WTC11 (cell line): Measurements from ENCODE around the gene ZBTB20.

Experiments
- CBFB ChIP-seq: sonication (generic); formaldehyde crosslinking; IDR thresholded peaks from 2 replicates; pipeline ENCODE4 v1.8.1; 2022; ENCODE audit warnings: mild to moderate bottlenecking, low read depth, missing genetic modification reagents
- CREB1 ChIP-seq: sonication (generic); formaldehyde crosslinking; IDR thresholded peaks from 2 replicates; pipeline ENCODE4 v1.8.0; 2023; ENCODE audit warnings: mild to moderate bottlenecking, missing genetic modification reagents
- CTCF ChIP-seq: fragments of 200-600 bp; IDR thresholded peaks from 2 replicates; pipeline ENCODE4 v1.8.0; 2022; ENCODE audit warnings: antibody characterized with exemption
- ELF4 ChIP-seq: sonication (generic); formaldehyde crosslinking; IDR thresholded peaks from 2 replicates; pipeline ENCODE4 v1.8.1; 2022; ENCODE audit warnings: low read depth, mild to moderate bottlenecking, moderate library complexity, missing genetic modification reagents
- FOXK1 ChIP-seq: sonication (generic); formaldehyde crosslinking; IDR thresholded peaks from 2 replicates; pipeline ENCODE4 v1.8.0; 2022; ENCODE audit warnings: mild to moderate bottlenecking, moderate library complexity, missing genetic modification reagents
- GABPB1 ChIP-seq: sonication (generic); formaldehyde crosslinking; IDR thresholded peaks from 2 replicates; pipeline ENCODE4 v1.8.1; 2023; ENCODE audit warnings: mild to moderate bottlenecking, missing genetic modification reagents
- MAX ChIP-seq: sonication (generic); formaldehyde crosslinking; IDR thresholded peaks from 2 replicates; pipeline ENCODE4 v1.8.0; 2022; ENCODE audit warnings: mild to moderate bottlenecking, missing genetic modification reagents
- MYBL2 ChIP-seq: sonication (generic); formaldehyde crosslinking; IDR thresholded peaks from 2 replicates; pipeline ENCODE4 v1.8.1; 2023; ENCODE audit warnings: mild to moderate bottlenecking, moderate library complexity, missing genetic modification reagents
- NR3C1 ChIP-seq: sonication (generic); formaldehyde crosslinking; conservative IDR thresholded peaks from 2 replicates; pipeline ENCODE4 v1.8.1; 2023; ENCODE audit warnings: low read depth, mild to moderate bottlenecking, missing genetic modification reagents
- SP1 ChIP-seq: sonication (generic); formaldehyde crosslinking; conservative IDR thresholded peaks from 2 replicates; pipeline ENCODE4 v1.8.1; 2022; ENCODE audit warnings: missing genetic modification reagents
- ZNF219 ChIP-seq: sonication (generic); formaldehyde crosslinking; IDR thresholded peaks from 2 replicates; pipeline ENCODE4 v1.8.0; 2023; ENCODE audit warnings: missing genetic modification reagents, mild to moderate bottlenecking, borderline replicate concordance
- ZSCAN18 ChIP-seq: fragments of 250-450 bp; sonication (Bioruptor Pico); IDR thresholded peaks from 2 replicates; pipeline ENCODE4 v2.1.2; 2022; ENCODE audit warnings: mild to moderate bottlenecking, moderate library complexity

- no peak for TF ChIP-seq NR3C1
- no peak for TF ChIP-seq SP1 (CRISPR knock-in tag)
- no peak for TF ChIP-seq MYBL2 (CRISPR knock-in tag)
- no peak for TF ChIP-seq CBFB (CRISPR knock-in tag)
- TF ChIP-seq CREB1 (CRISPR knock-in tag), result no peak
- no peak for TF ChIP-seq CTCF
- TF ChIP-seq FOXK1 (CRISPR knock-in tag), result no peak
- TF ChIP-seq ZNF219 (CRISPR knock-in tag), result no peak
- TF ChIP-seq ZSCAN18 (CRISPR knock-in tag), result no peak
- no peak for TF ChIP-seq MAX (CRISPR knock-in tag)
- no peak for TF ChIP-seq ELF4
- TF ChIP-seq GABPB1 (CRISPR knock-in tag), result no peak
Measured at GRCh38 chr3:114669614-114670013, 477.5 kb downstream of the ZBTB20 start.
